Activated T-cell treated with anti-CD3 and anti-CD28 coated beads for 4 hours (primary cell): ENCODE results near the gene CASZ1.

Experiments used
- DNase-seq: peaks from one replicate; pipeline ENCODE4 v3.0.0-alpha.2; 2020

Gene CASZ1

GRCh38 chr1:10596780-10597179, 199.7 kb downstream of the CASZ1 start:
- DNase-seq = no peak

GRCh38 chr1:10594595-10595223, 201.7 kb downstream of the CASZ1 start:
- no peak for DNase-seq

GRCh38 chr1:10593750-10594149, 202.7 kb downstream of the CASZ1 start:
- no peak for DNase-seq

GRCh38 chr1:10592373-10592772, 204.1 kb downstream of the CASZ1 start:
- no peak for DNase-seq

GRCh38 chr1:10591010-10591409, 205.4 kb downstream of the CASZ1 start:
- no peak for DNase-seq

- DNase-seq = no peak
Measured at GRCh38 chr1:10589074-10589473, 207.4 kb downstream of the CASZ1 start.

GRCh38 chr1:10588640-10589039, 207.8 kb downstream of the CASZ1 start:
- DNase-seq = no peak
